ENCODE data around the gene DDX55. TPM values are rescaled to one million over a fixed set of nuclear protein-coding genes. Genes with fewer than 3 reads are reported as not detected.

The DDX55 gene
- polyA plus RNA-seq, 3 donors = 6.6 to 32.9 (median 8.8) TPM

DNA sequence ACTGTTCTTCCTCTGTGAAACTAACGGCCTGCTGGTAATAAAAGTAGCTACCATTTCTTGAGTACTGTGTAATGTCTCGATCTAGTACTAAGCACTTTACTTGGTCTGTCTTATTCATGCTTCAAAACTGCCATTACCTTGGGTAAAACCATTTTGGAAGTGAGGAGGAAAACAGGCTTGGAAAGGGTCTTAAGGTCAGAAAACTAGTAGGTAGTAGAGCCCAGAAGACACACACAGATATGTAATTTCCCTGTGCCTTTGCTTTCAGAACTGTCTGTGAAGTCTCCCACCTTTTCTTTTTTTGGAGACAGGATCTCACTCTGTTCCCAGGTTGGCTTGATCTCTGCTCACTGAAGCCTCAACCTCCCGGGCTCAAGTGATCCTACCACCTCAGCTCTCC is 3.4 kb upstream of the DDX55 start:
- Histone ChIP-seq H3K27ac (ENCODE audit: low read depth in 1 of 2, low read length in 2 of 2) (no peak overlapping the region), H3K9me3 (replicated peaks in 1 of 2; ENCODE audit: control insufficient read depth in 1 of 2, insufficient read depth in 1 of 2, low read length in 2 of 2) (no peaks in the 10 kb centered on the region), H3K36me3 (replicated peaks in 1 of 2; ENCODE audit: control insufficient read depth in 1 of 2, insufficient read depth in 2 of 2, low read length in 2 of 2) (peaks cover 37 to 55% of the 10 kb centered on the region in 2 donors), H3K4me2 (replicated peaks; ENCODE audit: extremely low read depth, low read length, poor library complexity, severe bottlenecking) (no peak overlapping the region), H3K4me3 (replicated peaks in 1 of 3; ENCODE audit: low read depth in 2 of 3, low read length in 3 of 3) (no peak overlapping the region), H3K9ac (ENCODE audit: insufficient read depth, low read length, poor library complexity, severe bottlenecking) (no peak overlapping the region), H2AFZ (ENCODE audit: insufficient read depth, low read depth, low read length, poor library complexity, severe bottlenecking) (no peak overlapping the region), H3K27me3 (ENCODE audit: control insufficient read depth in 2 of 2, insufficient read depth in 2 of 2, low read length in 2 of 2) (no peaks in the 10 kb centered on the region), H4K20me1 (ENCODE audit: insufficient read depth, low read length) (peaks cover 20% of the 10 kb centered on the region), H3K4me1 (ENCODE audit: control insufficient read depth in 1 of 2, insufficient read depth in 2 of 2, low read length in 2 of 2) (peaks cover 17 to 19% of the 10 kb centered on the region in 2 donors), H3K79me2 (ENCODE audit: insufficient read depth, low read length) (peaks cover 48% of the 10 kb centered on the region)
- H3K27ac Mint-ChIP-seq = peak overlapping the region in 3 of 7 donors; percentile 6 to 33 (median 31)
- H3K36me3 Mint-ChIP-seq = peaks cover 40 to 48% of the 10 kb centered on the region in 2 donors
- H3K9me3 Mint-ChIP-seq = no peaks in the 10 kb centered on the region
- H3K4me1 Mint-ChIP-seq = peaks cover 16% of the 10 kb centered on the region
- intact Hi-C loops (cut with micrococcal nuclease) = no loop called here
- no peak overlapping the region for H3K4me3 Mint-ChIP-seq
- WGBS (ENCODE audit: insufficient coverage) = 67% methylated on average over 1 of the region's 3 CpGs
- H3K27me3 Mint-ChIP-seq (ENCODE audit: low read depth in 3 of 3) = no peaks in the 10 kb centered on the region
- DNase-seq = no peak
- no peak for TF ChIP-seq CTCF (IDR thresholded peaks at IDR 0.05)

DNA sequence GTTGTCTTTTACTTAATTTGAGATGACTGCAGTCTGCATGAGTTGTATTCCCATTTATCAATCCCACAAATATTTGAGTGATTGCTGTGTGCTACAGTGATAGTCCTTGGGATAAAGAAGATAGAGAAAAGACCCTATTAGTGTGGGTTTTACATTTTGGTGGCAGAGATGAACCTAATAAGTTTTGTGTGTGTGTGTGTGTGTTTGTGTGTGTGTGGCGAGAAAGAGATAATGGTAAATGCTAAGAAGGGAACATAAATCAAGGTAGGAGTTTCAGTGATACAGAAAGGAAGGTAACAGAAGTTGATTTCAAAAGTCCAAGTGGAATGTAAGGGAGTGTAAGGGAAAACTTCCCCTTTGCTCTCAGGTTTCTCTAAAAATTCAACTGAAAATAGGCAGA is 2.6 kb upstream of the DDX55 start:
- peaks cover 12% of the 10 kb centered on the region for H4K20me1 ChIP-seq (ENCODE audit: insufficient read depth, low read length)
- no peak overlapping the region for H3K27ac ChIP-seq (ENCODE audit: low read depth in 1 of 2, low read length in 2 of 2)
- H3K9me3 ChIP-seq (replicated peaks in 1 of 2; ENCODE audit: control insufficient read depth in 1 of 2, insufficient read depth in 1 of 2, low read length in 2 of 2) = no peaks in the 10 kb centered on the region
- Mint-ChIP-seq H3K27me3 (ENCODE audit: low read depth in 3 of 3) (no peaks in the 10 kb centered on the region), H3K9me3 (no peaks in the 10 kb centered on the region), H3K27ac (peak overlapping the region in 1 of 7 donors; percentile 10), H3K4me3 (no peak overlapping the region), H3K4me1 (peaks cover 16% of the 10 kb centered on the region), H3K36me3 (peaks cover 36 to 48% of the 10 kb centered on the region in 2 donors)
- WGBS (ENCODE audit: insufficient coverage) = 100% methylated on average over 1 of the region's 1 CpG
- no peak overlapping the region for H3K4me3 ChIP-seq (replicated peaks in 1 of 3; ENCODE audit: low read depth in 2 of 3, low read length in 3 of 3)
- peaks cover 48% of the 10 kb centered on the region for H3K79me2 ChIP-seq (ENCODE audit: insufficient read depth, low read length)
- no peak overlapping the region for H3K9ac ChIP-seq (ENCODE audit: insufficient read depth, low read length, poor library complexity, severe bottlenecking)
- H3K36me3 ChIP-seq (replicated peaks in 1 of 2; ENCODE audit: control insufficient read depth in 1 of 2, insufficient read depth in 2 of 2, low read length in 2 of 2) = peaks cover 42 to 51% of the 10 kb centered on the region in 2 donors
- DNase-seq = no peak
- no peaks in the 10 kb centered on the region for H3K27me3 ChIP-seq (ENCODE audit: control insufficient read depth in 2 of 2, insufficient read depth in 2 of 2, low read length in 2 of 2)
- H3K4me1 ChIP-seq (ENCODE audit: control insufficient read depth in 1 of 2, insufficient read depth in 2 of 2, low read length in 2 of 2) = peaks cover 17 to 19% of the 10 kb centered on the region in 2 donors
- no peak overlapping the region for H2AFZ ChIP-seq (ENCODE audit: insufficient read depth, low read depth, low read length, poor library complexity, severe bottlenecking)
- H3K4me2 ChIP-seq (replicated peaks; ENCODE audit: extremely low read depth, low read length, poor library complexity, severe bottlenecking) = no peak overlapping the region
- intact Hi-C loops (cut with micrococcal nuclease) = no loop called here
- TF ChIP-seq CTCF (IDR thresholded peaks at IDR 0.05) = no peak
